Adrenal gland (tissue), 5 donors: Measurements from ENCODE around the gene CLEC14A.

ENCODE experiments used
- CTCF ChIP-seq, 6 experiments: fragments of 450-650 bp in 4 of 6; fragments of 200-600 bp in 2 of 6; sonication (generic) in 1 of 6; IDR thresholded peaks; 1 replicate in 5 of 6; 2 replicates in 1 of 6; pipeline versions ENCODE4 v1.5.1 to v1.8.0; 2016 to 2021; ENCODE audit warnings: antibody characterized with exemption in 6 of 6, mild to moderate bottlenecking in 2 of 6, moderate library complexity in 1 of 6
- POLR2A ChIP-seq, 2 donors: fragments of 450-650 bp; IDR thresholded peaks; one replicate each; pipeline ENCODE4 v1.6.1; 2017; ENCODE audit warnings: antibody characterized with exemption in 2 of 2, mild to moderate bottlenecking in 2 of 2, moderate library complexity in 1 of 2
- donor health status: DM: no; HTN: no; CAD: no.

GRCh38 chr14:38285962-38286361 is 30.1 kb upstream of the CLEC14A start:
- TF ChIP-seq CTCF (IDR thresholded peaks at IDR 0.05) (no peak), POLR2A (IDR thresholded peaks at IDR 0.05) (no peak)
